Vagina (tissue), 2 donors: ENCODE measurements around the gene CAPN2.

Experiments used
- CTCF ChIP-seq, 3 experiments: fragments of 450-650 bp in 2 of 3; fragments of 200-600 bp in 1 of 3; sonication (generic) in 1 of 3; IDR thresholded peaks; one replicate each; pipeline ENCODE4 v1.5.1; 2017 to 2019; ENCODE audit warnings: antibody characterized with exemption in 3 of 3, mild to moderate bottlenecking in 2 of 3, moderate library complexity in 2 of 3
- POLR2A ChIP-seq, 2 donors: fragments of 450-650 bp; IDR thresholded peaks; one replicate each; pipeline ENCODE4 v1.6.1; 2017; ENCODE audit warnings: antibody characterized with exemption in 2 of 2, mild to moderate bottlenecking in 2 of 2, moderate library complexity in 2 of 2
- POLR2AphosphoS5 ChIP-seq, 2 donors: sonication (generic); formaldehyde crosslinking; IDR thresholded peaks; one replicate each; pipeline ENCODE4 v1.9.0; 2017; ENCODE audit warnings: antibody characterized with exemption in 2 of 2, mild to moderate bottlenecking in 2 of 2, low read depth in 1 of 2; ENCODE audit not compliant: insufficient read depth in 1 of 2

- TF ChIP-seq CTCF (IDR thresholded peaks at IDR 0.05), result no peak
- no peak for TF ChIP-seq POLR2A (IDR thresholded peaks at IDR 0.05)
- TF ChIP-seq POLR2AphosphoS5 (IDR thresholded peaks at IDR 0.05; ENCODE audit: insufficient read depth in 1 of 2, low read depth in 1 of 2), result no peak
Measured at GRCh38 chr1:223732993-223733798, 20.9 kb downstream of the CAPN2 start.
